Mesendoderm (in vitro differentiated cells): ENCODE measurements around the gene DNHD1.
A peak's percentile ranks its signal among the peaks of the same experiment; 100 is the strongest.
"Not testable (repeated sequence)": the region's sequence is repeated elsewhere in the genome, so short reads cannot be mapped to it uniquely, and the experiment has no call there.

Experiments used
- DNase-seq: peaks from one replicate; pipeline ENCODE4 v3.0.0; 2013
- H2AK5ac ChIP-seq: 2 replicates; pipeline ENCODE4 v1.6.1; 2013; ENCODE audit warnings: low read length, inconsistent platforms
- H2BK120ac ChIP-seq: 2 replicates; pipeline ENCODE4 v1.6.1; 2013; ENCODE audit warnings: low read depth, mild to moderate bottlenecking, low read length, moderate library complexity, mixed read lengths
- H2BK15ac ChIP-seq: replicated peaks from 2 replicates; pipeline ENCODE4 v1.6.1; 2013; ENCODE audit warnings: low read depth, mild to moderate bottlenecking, moderate library complexity
- H2BK5ac ChIP-seq: 2 replicates; pipeline ENCODE4 v1.6.1; 2013; ENCODE audit warnings: low read length, inconsistent platforms
- H3K18ac ChIP-seq: 2 replicates; pipeline ENCODE4 v1.6.1; 2013; ENCODE audit warnings: mild to moderate bottlenecking, low read length, mixed read lengths
- H3K23ac ChIP-seq: one replicate; pipeline ENCODE4 v1.6.1; 2013; ENCODE audit warnings: low read length
- H3K27ac ChIP-seq: 2 replicates; pipeline ENCODE4 v1.5.1; 2013; ENCODE audit warnings: low read depth, mild to moderate bottlenecking, inconsistent platforms, low read length, moderate library complexity
- H3K27me3 ChIP-seq: 2 replicates; pipeline ENCODE4 v1.6.1; 2013; ENCODE audit warnings: low read length, control low read depth, mild to moderate bottlenecking, inconsistent platforms; ENCODE audit not compliant: insufficient read depth, poor library complexity
- H3K36me3 ChIP-seq: 2 replicates; pipeline ENCODE4 v1.6.1; 2013; ENCODE audit warnings: low read length, inconsistent platforms; ENCODE audit not compliant: control insufficient read depth, insufficient read depth
- H3K4ac ChIP-seq: one replicate; pipeline ENCODE4 v1.6.1; 2013; ENCODE audit warnings: low read depth, mild to moderate bottlenecking, low read length, moderate library complexity
- H3K4me1 ChIP-seq: 2 replicates; pipeline ENCODE4 v1.6.1; 2013; ENCODE audit warnings: low read depth, low read length, inconsistent platforms; ENCODE audit not compliant: control insufficient read depth
- H3K4me2 ChIP-seq: 2 replicates; pipeline ENCODE4 v1.6.1; 2013; ENCODE audit warnings: low read length
- H3K4me3 ChIP-seq: 2 replicates; pipeline ENCODE4 v1.5.1; 2013; ENCODE audit warnings: mild to moderate bottlenecking, low read length
- H3K56ac ChIP-seq: one replicate; pipeline ENCODE4 v1.6.1; 2013; ENCODE audit warnings: low read length
- H3K79me1 ChIP-seq: 2 replicates; pipeline ENCODE4 v1.6.1; 2013; ENCODE audit warnings: low read length, inconsistent platforms
- H3K79me2 ChIP-seq: 2 replicates; pipeline ENCODE4 v1.6.1; 2013; ENCODE audit warnings: mild to moderate bottlenecking, low read length; ENCODE audit not compliant: control insufficient read depth, insufficient read depth
- H3K9ac ChIP-seq: 2 replicates; pipeline ENCODE4 v1.6.1; 2013; ENCODE audit warnings: low read length, inconsistent platforms
- H4K5ac ChIP-seq: one replicate; pipeline ENCODE4 v1.6.1; 2013; ENCODE audit warnings: low read length
- H4K8ac ChIP-seq: one replicate; pipeline ENCODE4 v1.6.1; 2013; ENCODE audit warnings: low read depth, mild to moderate bottlenecking, control low read depth, low read length, moderate library complexity
- WGBS: extraction: QIAGEN DNeasy Blood & Tissue Kit; methylation state at CpG from one replicate; pipeline ENCODE4 v1.1.7; 2013; ENCODE audit warnings: low lambda C conversion rate, missing lambda C conversion rate; ENCODE audit not compliant: insufficient coverage; ENCODE audit errors: extremely low coverage; 5-methylcytosine and 5-hydroxymethylcytosine counted together

Gene DNHD1

DNA sequence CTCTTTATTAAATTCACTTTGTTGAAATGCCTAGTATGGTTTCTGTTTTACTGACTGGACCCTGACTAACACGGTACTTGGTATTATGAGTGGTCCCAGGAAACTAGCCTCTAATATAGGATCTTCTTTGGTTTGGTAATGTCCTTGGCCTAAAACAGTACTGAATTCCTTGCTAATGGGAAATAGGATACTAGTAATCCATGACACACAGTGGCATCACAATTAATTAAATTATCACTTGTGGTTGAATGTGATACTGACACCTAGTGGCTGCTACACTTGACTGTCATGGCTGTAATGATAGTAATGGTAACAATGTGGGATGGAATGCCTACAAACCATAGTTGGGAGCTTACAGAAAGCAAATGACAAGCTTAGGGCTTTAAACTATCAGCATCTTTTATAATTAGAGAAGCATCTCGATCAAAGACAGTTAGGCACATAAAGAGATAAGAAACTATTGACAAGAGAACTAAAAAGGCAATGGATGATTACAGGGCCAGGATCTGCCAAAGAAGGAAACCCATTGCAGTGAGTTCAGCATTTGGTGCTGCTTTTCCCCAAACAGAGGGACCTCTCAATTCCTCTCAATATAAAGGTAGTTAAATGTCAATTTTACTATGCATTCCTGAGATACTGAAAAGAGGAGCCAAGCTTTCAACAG is 8.6 kb downstream of the DNHD1 start:
- Histone ChIP-seq H3K79me1 (no peaks in the 10 kb centered on the region), H3K27ac (no peak overlapping the region), H2BK15ac (no peak overlapping the region), H3K36me3 (no peaks in the 10 kb centered on the region), H3K18ac (no peak overlapping the region), H3K4me2 (no peak overlapping the region), H3K56ac (no peak overlapping the region), H3K27me3 (no peaks in the 10 kb centered on the region), H4K8ac (no peak overlapping the region), H2BK5ac (no peak overlapping the region), H3K4me1 (no peaks in the 10 kb centered on the region), H3K23ac (no peak overlapping the region), H3K4ac (no peak overlapping the region), H3K4me3 (no peak overlapping the region), H2AK5ac (no peak overlapping the region), H3K79me2 (no peaks in the 10 kb centered on the region), H4K5ac (no peak overlapping the region), H3K9ac (no peak overlapping the region), H2BK120ac (no peak overlapping the region)
- WGBS = no CpG with 5 or more reads among the region's 2 CpGs
- DNase-seq = peak; percentile 79

DNA sequence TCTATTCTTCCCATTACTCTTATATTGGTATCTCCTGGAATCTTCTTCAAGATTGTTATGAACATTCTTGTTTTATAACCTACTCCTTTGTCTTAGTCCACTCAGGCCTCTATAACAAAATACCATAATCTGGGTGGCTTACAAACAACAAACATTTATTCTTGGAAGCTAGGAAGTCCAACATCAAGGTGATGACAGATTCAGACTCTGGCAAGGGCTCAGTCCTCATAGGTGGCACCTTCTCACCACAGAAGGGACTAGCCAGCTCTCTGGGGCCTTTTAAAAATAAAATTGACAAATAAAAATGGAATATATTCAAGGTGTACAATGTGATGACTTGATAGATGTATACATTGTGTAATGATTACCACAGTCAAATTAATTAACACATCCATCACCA is 19.8 kb downstream of the DNHD1 start:
- H2BK120ac ChIP-seq = no peak overlapping the region
- no peak overlapping the region for H2AK5ac ChIP-seq
- H3K56ac ChIP-seq = no peak overlapping the region
- no peak overlapping the region for H4K5ac ChIP-seq
- H3K36me3 ChIP-seq = no peaks in the 10 kb centered on the region
- H2BK15ac ChIP-seq = no peak overlapping the region
- H3K4ac ChIP-seq = no peak overlapping the region
- no peaks in the 10 kb centered on the region for H3K79me2 ChIP-seq
- DNase-seq = no peak
- no peak overlapping the region for H2BK5ac ChIP-seq
- H3K9ac ChIP-seq = no peak overlapping the region
- no peak overlapping the region for H3K23ac ChIP-seq
- no peaks in the 10 kb centered on the region for H3K79me1 ChIP-seq
- no peak overlapping the region for H3K4me2 ChIP-seq
- no peak overlapping the region for H3K27ac ChIP-seq
- H3K4me3 ChIP-seq = no peak overlapping the region
- no peaks in the 10 kb centered on the region for H3K27me3 ChIP-seq
- H3K18ac ChIP-seq = no peak overlapping the region
- H3K4me1 ChIP-seq = no peaks in the 10 kb centered on the region
- H4K8ac ChIP-seq = no peak overlapping the region

- Histone ChIP-seq H3K56ac (no peak overlapping the region), H3K79me2 (no peaks in the 10 kb centered on the region), H3K4me3 (no peak overlapping the region), H3K4me1 (no peaks in the 10 kb centered on the region), H3K79me1 (no peaks in the 10 kb centered on the region), H3K23ac (no peak overlapping the region), H3K36me3 (no peaks in the 10 kb centered on the region), H3K4ac (no peak overlapping the region), H3K18ac (no peak overlapping the region), H2AK5ac (no peak overlapping the region), H2BK120ac (no peak overlapping the region), H3K9ac (no peak overlapping the region), H3K27me3 (no peaks in the 10 kb centered on the region), H4K5ac (no peak overlapping the region), H2BK5ac (no peak overlapping the region), H3K4me2 (no peak overlapping the region), H2BK15ac (no peak overlapping the region), H4K8ac (no peak overlapping the region), H3K27ac (no peak overlapping the region)
- no peak for DNase-seq
- WGBS = no CpG with 5 or more reads among the region's 3 CpGs
Observed at GRCh38 chr11:6520265-6520664, 23.2 kb downstream of the DNHD1 start.

GRCh38 chr11:6521946-6522345 is 24.9 kb downstream of the DNHD1 start:
- not testable (repeated sequence) for H3K27ac ChIP-seq, H3K4me2 ChIP-seq, H2AK5ac ChIP-seq, H3K18ac ChIP-seq, H4K8ac ChIP-seq, H3K79me2 ChIP-seq, H3K9ac ChIP-seq, H3K79me1 ChIP-seq, H3K4ac ChIP-seq, H2BK5ac ChIP-seq, DNase-seq, H3K4me3 ChIP-seq, H3K56ac ChIP-seq, H2BK15ac ChIP-seq, H3K23ac ChIP-seq, H4K5ac ChIP-seq, H3K27me3 ChIP-seq, H3K36me3 ChIP-seq, H3K4me1 ChIP-seq, H2BK120ac ChIP-seq
- WGBS = no CpG with 5 or more reads among the region's 3 CpGs

DNA sequence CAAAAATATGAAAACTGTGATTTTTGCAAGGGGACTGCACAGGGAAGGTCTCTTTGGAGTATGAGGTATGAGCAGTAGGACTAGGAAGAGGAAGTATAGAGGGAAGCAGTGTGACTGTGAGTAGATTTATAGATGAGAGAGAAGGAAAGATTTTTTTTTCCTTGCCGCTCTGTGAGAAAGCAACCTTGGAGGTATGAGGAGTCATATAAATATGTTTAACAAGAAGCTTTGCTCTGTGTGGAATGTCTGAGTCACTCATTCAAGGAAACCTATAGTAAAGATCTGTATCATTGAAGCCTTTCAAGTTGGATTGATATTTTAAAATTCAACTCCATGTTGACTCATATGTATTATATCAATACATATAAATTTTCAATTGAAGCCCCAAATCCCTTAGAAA is 26.2 kb downstream of the DNHD1 start:
- Histone ChIP-seq H3K4me2 (no peak overlapping the region), H2BK15ac (no peak overlapping the region), H3K4me3 (no peak overlapping the region), H3K9ac (no peak overlapping the region), H4K5ac (no peak overlapping the region), H3K27ac (no peak overlapping the region), H3K56ac (no peak overlapping the region), H3K4ac (no peak overlapping the region), H4K8ac (no peak overlapping the region), H2BK120ac (no peak overlapping the region), H3K79me2 (no peaks in the 10 kb centered on the region), H3K4me1 (no peaks in the 10 kb centered on the region), H3K27me3 (no peaks in the 10 kb centered on the region), H3K18ac (no peak overlapping the region), H2BK5ac (no peak overlapping the region), H3K23ac (no peak overlapping the region), H2AK5ac (no peak overlapping the region), H3K79me1 (no peaks in the 10 kb centered on the region), H3K36me3 (no peaks in the 10 kb centered on the region)
- no CpG with 5 or more reads among the region's 1 CpG for WGBS
- DNase-seq = peak; percentile 19

DNA sequence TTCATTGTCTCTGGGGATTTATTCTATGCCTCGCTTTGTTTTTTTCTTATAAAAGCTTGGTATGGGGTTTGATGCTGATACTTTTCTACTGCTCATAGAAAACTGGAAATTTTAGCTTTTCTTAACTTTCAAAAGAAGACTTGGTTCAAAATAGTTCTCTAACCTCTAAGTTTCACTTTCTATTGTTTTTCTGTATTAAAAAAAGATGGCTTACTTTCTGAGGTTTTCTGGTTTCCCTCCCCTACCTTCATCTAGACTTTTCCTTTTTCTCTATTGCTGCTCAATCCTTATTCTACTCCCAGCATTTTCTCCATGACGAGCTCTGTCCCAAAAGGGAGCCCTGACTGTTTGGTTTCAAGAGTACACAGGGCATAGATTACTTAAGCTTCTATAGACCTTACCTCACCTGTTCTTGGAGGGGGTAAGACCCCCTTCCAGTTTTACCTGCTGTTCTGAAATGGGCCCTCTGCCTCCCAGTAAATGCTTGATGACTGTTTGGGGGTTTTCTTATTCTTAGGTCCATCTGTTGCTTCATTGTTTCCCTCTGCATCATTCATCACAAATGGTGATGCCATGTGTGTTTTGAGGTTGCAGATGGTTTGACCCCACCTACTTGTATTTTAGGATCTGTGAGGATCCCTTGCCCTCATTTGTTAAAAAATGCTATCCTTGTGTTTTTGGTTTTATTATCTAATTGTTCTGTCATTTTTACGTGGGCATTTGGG is 29.5 kb downstream of the DNHD1 start:
- Histone ChIP-seq H3K56ac (no peak overlapping the region), H3K36me3 (no peaks in the 10 kb centered on the region), H2BK5ac (no peak overlapping the region), H2BK120ac (no peak overlapping the region), H3K4ac (no peak overlapping the region), H4K5ac (no peak overlapping the region), H3K23ac (no peak overlapping the region), H3K4me3 (no peak overlapping the region), H4K8ac (no peak overlapping the region), H3K18ac (no peak overlapping the region), H3K4me1 (no peaks in the 10 kb centered on the region), H3K4me2 (no peak overlapping the region), H2BK15ac (no peak overlapping the region), H3K79me2 (no peaks in the 10 kb centered on the region), H2AK5ac (no peak overlapping the region), H3K27ac (no peak overlapping the region), H3K9ac (no peak overlapping the region), H3K79me1 (no peaks in the 10 kb centered on the region), H3K27me3 (no peaks in the 10 kb centered on the region)
- DNase-seq = no peak
- WGBS = no CpG with 5 or more reads among the region's 3 CpGs
